HG02870 (cell line): ENCODE results near the gene CCKAR.
"Not testable (repeated sequence)": the region's sequence is repeated elsewhere in the genome, so short reads cannot be mapped to it uniquely, and the experiment has no call there.

ENCODE experiments used
- ATAC-seq: cut with Tn5 transposase; IDR thresholded peaks from one replicate; pipeline ENCODE4 v1.9.1; 2021; ENCODE audit warnings: mild to moderate bottlenecking, moderate library complexity; ENCODE audit not compliant: unreplicated experiment

CCKAR gene, protein sequence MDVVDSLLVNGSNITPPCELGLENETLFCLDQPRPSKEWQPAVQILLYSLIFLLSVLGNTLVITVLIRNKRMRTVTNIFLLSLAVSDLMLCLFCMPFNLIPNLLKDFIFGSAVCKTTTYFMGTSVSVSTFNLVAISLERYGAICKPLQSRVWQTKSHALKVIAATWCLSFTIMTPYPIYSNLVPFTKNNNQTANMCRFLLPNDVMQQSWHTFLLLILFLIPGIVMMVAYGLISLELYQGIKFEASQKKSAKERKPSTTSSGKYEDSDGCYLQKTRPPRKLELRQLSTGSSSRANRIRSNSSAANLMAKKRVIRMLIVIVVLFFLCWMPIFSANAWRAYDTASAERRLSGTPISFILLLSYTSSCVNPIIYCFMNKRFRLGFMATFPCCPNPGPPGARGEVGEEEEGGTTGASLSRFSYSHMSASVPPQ

DNA sequence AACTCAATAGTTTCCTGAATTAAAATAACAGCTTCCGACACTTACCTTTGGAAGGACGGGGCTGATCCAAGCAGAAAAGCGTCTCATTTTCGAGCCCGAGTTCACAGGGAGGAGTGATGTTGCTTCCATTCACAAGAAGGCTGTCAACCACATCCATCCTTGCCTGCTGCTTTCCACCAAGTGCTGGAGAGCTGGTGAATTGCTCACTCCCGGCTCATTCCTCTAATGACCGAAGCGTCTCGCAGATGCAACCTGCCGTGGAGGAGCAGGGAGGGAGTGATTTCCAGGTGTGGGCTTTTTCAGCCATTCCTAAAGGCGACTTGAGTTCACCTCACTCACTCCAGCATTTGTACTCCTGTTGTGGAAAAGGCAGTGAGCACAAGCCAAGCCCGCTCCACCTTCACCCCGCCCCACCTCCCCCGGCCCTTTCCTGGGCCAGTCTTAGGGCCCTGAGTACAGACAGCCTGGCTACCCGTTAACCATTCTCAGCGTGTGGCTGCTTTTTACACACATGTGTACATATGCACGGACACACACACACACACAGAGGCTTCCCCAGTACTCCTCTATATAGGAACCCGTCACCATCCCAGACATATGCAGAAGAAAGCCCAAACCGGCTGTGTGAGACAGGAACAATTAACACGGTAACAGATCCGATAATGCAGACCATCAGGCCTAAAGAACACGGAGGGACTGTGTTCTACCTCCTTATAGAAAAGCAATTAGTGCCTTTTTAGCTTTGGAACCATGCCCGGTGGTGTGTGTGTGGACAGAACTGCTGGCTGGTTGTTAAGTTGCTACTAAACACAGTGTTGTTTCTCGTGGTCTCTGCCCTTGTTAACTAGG is at the start of gene CCKAR:
Gene CCKAR (minus strand): TSS at position 374 of the 849 bp plus-strand sequence. CDS start 217 bp downstream, at position 157.
- ATAC-seq = no peak

DNA sequence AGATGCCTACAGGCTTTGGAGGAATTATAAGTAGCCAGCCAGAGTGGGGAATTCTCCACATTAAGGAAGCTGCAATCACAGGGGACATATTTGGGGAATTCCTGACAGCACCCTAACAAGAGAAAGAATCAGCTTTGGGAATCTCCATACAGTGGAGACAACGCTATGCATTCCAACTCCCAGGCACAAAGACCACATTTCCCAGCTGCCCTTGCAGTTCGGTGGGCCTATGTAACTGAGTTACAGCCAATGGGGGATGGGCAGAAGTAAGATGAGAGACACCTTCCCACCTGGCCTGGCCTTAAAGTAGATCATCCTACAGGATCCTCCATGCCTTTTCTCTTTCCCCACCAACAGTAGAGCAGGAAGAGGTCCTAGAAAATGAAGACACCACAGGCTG is 43.4 kb upstream of the CCKAR start:
- ATAC-seq = no peak

DNA sequence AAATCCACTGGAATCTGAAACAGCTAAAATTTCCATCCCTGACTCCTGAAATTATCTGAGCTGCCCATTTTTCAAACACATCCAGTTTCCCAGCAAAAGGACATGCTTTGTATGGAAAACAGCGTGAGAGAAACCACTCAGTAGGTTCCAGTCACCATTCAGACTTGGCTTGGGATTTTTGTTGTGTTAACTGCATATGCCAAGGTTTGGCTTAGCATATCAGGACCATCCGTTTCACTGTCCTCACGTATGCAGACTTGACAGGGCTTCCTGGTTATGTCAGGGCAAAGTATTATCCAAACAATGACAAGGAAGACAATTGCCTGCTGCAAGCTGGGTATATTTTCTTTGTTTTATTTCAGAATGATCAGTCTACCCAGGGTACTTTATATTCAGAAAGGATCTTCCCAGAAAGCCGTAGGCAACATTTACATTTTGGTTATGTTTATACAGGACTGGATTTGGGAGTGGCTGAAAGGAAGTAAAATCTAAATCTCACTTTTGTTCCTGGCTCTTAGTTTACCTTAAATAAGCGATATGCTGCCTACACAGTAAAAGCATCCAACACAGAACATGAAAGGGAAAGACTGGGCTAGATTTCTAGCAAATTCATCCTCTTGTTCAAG is 41.3 kb upstream of the CCKAR start:
- ATAC-seq = no peak

DNA sequence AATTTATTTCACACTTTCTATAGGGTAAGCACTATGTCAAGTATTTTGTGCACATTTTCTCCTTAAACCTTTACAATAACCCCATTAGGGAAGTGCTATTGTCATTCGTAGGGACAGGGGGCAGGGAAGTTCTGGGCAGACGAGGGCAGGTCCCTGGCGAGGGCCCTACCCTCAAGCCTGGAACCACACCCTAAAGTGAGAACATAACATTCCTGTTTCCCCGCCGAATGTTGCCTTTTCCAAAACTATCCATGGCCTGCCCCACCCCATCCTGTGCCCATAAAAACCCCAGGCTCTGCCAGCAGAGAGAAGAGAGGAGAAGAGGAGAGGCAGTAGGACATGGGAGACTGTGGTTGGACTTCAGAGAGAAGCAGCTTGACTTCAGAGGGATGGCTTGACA is 39.8 kb upstream of the CCKAR start:
- no peak for ATAC-seq

DNA sequence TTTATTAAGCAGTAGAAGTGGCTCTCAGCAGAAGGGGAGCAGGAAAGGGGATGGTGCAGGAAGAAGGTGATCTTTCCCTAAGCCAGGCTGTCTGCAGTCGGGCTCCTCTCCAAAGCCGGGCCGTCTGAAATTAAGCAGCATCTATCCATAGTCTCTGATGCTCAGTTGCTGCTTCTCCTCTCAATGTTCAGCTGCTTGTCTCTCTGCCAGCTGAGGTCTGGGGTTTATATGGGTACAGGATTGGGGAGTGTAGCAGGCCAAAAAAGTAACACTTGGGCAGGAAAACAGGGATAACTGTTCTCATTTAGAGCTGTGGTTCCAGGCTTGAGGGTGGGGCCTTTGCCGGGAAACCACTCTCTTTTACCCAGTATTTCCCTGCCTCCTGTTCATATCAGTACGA is 39.2 kb upstream of the CCKAR start:
- ATAC-seq = no peak

DNA sequence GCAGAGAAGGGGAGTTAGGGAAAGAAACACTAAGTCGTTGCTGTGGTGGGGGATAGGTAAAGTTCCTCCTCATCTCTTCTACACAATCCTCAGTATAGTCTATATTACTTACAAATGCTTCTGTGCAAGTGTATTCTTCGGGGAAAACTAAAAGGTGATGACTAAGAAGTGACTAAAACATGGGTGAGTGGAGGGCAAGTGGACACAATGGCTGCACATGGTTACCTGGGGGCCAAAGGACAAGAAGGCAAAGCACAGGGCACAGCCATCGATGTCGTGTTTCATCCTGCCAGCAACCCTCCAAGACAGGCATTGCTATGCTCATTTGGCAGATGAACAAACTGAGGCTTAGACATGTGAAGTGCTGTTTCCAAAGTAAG is 35.5 kb upstream of the CCKAR start:
- ATAC-seq = no peak

DNA sequence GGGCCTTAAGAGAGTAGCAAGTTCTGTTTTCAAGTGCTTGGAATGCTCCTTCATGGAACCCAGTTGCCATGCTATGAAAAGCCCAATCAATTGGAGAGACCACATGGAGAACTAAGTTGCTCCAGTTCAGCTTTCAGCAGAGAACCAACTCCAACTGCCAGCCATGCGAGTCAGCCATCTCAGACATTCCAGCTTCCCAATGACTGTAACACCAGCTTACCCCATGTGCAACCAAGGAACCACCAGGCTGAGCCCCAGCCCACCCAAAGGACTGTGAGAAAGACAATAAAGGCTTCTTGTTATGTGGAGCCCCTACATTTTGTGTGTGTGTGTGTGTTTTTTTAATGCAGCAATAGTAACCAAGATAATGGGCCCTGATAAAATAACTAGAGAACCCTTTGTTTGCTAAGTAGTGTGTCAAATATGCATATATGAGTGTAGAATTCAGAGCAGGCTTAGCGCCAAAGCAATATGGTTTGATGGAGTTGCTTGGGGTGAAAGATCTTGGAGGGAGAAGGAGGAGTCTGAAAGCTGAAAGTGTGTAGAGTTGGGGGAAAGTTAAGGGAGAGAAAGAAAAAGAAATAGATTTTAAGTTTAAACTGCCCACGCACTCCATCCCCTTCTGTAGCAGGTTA is 35.0 kb upstream of the CCKAR start:
- no peak for ATAC-seq

DNA sequence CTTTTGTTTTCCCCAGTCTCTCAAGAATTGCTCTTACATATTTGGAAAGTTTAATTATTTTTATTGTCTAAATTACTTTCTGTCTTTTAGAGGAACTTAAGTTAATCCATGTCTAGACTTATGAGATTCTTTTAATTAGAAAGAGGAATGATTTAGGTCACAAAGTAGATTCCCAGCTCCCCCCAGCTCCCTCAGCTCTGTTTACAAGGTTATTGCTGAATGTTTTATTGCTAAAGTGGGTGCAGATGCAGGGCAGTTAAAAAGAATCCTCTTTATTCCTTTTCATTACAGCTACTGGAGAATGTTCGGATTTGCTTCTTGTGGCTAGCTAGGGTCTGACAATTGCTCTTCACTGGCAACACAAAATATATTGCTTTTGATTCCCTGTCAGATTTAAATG is 33.7 kb upstream of the CCKAR start:
- no peak for ATAC-seq

DNA sequence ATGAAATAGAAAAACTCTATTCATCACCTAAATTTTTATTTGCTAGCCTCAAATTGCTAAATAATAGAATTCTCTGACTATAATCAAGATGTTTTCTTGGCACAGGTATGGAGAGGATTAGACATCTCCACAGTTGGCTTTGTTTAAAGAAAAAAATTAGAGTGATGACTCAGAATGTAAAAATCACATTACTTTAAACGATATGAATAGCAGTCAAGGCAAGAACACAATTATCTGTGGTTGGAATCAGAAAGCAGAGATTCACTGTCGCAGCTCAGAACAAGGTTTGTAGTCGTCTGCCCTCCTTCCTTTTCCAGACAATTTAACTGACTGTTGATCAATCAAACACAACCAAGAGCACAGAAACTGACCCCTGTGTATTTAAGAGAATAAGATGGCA is 32.2 kb upstream of the CCKAR start:
- no peak for ATAC-seq

DNA sequence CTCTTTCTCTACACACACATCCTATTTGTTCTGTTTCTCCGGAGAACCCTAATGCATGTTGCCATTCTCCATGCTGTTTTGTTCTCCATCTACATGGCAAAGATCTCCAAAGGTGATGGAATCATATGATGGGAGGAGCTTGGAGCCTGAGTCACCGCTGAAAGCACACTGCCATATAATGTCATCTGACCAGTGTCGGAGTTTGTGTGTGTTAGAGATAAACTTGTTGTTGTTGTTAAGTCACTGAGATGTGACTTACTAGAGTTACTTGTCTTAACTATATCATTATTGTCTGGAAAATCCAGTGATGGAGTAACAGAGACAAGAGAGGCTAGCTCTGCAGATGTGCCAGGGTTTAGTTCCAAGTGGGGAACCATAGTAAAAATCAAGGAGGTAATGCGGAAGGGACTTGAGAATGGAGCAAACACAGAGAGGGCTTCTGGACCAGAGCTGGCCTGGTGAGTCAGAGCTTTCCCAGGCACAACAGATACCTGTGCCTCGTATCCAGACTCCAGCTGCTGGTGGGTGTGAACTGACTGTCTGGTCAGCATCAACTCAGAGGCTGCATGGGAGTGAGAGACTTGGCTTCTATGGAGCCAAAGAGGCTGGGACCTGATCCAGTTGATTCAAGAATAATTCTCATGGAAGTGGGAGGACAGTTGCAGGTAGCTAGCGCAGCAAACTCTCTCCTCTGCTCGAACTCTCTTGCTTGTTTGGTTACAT is 30.6 kb upstream of the CCKAR start:
- no peak for ATAC-seq

DNA sequence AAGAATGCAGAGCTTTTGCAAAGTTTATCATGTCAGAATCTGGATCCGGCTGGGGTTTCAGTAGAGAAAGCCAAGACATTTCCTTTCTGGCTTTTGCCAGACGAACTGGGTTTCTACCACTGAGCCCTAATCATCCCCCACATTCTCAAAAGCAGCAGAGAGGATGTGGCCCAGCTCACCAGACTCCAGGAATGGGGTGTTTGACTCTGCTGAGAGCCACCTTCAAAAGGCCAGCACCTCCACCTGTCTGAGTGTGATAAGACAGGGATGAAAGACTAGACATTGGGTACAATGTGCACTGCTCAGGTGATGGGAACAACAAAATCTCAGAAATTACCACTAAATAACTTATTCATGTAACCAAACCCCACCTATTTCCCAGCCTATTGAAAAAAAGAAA is 25.7 kb upstream of the CCKAR start:
- ATAC-seq = no peak

DNA sequence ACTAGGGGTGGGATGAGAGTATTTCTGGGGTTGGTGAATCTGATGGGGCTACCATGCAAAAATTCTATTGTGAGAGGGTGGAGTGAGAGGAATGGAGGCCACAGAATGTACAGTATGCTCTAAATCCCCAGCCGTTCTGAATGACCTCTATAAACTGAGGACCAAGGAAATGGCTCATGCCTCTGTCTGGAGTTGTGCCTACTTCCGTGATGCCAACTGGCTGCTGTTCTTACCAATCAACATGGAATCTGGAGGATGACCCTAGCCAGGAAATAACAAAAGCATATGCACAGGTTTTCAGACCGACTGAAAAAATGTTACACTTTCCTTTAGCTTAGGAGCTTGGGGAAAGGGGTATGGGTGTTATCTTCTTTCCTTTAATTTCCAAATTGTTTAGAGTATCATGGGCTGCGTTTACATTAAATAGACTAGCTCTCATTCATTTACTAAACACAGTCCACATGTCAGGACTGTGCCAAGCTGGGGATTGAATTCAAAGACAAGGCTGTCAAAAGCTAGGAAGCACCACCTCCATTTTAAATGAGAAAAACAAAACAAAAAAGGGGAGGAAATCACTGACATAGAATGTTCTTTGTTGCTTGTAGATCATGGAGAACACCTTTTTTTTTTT is 20.2 kb upstream of the CCKAR start:
- no peak for ATAC-seq

DNA sequence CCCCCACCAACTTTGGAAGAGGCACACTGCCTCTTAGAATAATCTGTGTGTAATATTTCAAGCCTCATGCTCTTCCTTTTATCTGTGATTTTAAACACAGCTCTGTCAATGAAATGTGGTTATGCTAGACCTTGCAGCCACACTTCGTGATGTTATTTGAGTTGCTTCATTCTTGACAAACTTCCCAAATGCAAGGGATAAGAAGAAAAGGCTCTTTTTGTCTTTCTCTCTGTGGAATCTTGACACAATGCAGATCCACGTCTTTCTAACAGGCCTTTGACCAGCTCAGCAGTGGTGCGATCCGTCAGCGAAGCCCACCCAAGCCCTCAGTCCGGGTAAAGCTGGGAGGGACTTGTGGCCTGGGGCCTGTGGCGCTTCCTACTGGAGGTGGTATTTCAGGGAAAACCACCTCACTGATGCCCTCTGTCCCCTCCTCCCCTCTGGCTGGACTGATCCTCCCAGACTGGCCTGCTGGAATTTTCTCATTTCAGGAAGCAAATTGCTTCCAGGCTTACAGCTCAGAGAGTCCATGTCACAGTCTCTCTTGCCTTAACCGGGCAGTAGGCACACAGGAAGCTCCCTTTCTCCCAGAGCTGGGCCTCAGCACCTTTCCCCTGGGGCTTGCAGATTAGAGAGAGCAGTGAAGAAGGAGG is 19.5 kb upstream of the CCKAR start:
- no peak for ATAC-seq

DNA sequence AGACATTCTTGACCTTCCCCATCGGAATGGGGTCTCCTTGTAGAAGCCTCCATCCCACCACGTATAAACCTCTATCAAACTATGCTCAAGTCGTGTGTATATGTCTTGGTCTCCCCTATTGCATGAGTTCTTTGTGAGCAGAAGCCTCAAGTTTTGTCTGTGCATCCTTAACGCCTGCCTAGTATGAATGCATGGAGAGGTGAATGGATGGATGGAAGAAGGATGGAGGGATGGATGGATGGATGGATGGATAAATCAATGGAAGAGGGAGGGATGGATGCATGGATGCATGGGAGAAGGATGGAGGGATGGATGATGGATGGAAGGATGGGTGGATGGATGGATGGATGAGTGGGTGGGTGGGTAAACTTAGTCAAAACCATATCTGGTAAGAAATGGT is 17.0 kb upstream of the CCKAR start:
- ATAC-seq = no peak

DNA sequence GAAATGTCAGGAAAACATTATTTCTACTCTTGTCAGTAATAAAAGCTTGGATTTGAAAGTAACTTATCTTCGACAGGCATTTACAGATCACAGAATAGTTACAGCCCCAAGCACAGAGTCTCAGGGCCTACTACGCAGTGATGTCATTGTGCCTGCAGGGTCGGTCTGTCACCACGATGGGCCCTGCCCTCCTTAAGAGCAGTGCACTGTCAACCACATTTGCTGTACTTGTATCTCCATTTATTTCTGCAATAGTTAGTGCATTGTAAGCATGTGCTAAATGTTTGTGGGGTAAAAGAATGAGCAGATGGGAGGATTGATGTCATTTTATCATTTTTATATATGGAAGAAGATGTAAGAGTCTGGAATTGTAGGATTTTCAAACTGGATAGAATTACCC is 13.6 kb upstream of the CCKAR start:
- ATAC-seq = no peak

DNA sequence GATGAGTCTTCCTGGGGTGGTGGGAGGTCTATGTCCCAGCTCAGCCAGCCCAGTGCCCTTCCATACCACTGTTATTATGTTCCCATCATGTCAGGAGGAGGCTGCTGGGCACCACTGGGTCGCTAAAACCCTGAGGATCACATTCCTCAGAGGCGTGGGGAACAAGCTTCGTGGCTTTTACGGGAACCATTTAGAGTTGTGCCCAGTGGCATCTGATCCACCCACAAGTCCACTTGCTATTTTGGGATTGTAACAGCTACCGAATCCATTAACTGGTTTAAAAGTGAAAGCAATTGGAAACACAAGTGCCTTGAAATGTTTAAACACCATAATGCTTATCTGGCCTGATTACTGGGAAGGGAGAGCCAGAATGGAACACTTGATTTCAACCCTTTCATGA is 13.1 kb upstream of the CCKAR start:
- ATAC-seq = no peak

DNA sequence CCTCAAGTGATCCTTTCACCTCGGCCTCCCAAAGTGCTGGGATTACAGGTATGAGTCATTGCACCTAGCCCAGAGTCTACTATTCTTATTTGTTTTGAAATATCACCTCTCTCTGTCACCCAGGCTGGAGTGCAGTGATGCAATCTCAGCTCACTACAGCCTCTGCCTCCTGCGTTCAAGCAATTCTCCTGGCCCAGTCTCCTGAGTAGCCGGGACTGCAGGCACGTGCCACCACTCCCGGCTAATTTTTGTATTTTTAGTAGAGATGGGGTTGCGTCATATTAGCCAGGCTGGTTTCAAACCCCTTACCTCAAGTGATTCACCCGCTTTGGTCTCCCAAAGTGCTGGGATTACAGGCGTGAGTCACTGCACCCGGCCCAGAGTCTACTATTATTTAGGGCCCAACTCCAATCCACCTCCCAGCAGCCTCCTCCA is 10.3 kb upstream of the CCKAR start:
- not testable (repeated sequence) for ATAC-seq

DNA sequence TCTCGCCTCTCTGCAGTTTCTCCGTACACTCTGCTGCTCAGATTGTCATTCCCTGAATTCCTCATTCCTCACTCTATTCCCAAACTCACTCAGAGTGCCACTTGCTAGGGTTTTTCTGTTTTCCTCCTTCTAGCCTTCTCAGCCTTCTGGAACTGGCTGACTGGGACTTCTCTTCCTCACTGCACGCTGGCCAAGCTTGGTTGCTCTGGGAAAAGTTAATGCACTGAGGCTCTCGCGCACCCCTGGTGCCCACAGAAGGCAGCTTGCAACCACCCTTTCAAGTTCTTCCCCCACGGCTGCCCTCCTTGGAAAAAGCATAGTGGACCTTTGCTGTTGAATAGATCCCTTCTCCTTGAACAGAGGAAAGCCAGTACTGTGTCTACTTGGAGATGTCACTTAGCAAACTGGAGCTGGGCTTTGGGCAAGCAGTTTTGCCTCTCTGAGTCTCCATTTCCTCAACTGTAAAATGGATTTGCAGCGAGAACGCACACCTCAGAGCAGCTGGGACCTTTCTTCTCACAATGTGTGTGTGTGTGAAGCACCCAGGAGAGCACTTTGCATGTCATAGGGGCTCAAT is 6.0 kb upstream of the CCKAR start:
- no peak for ATAC-seq

DNA sequence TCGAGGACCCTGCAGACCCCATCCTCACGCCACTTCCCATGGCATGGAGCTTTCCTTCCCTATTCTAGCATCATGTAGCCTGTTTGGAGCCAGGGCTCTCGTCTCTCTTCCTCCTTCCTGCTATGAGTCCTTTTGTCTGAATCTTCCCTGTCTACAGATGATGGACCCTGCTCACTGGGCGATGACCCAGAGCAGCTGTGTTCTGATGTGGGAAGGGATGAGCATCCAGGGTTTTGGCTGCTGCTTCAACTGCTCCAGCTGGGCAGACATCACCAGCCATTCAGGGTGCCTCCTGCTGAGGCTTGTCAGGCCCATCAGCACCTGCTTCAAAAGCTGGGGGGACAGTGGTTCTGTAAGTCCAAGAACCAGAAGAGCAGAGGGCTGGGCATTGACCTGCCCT is 3.2 kb upstream of the CCKAR start:
- no peak for ATAC-seq
